HCT116 (cell line): ENCODE results near the gene ALDH7A1. TPM values are rescaled to one million over a fixed set of nuclear protein-coding genes. Genes with fewer than 3 reads are reported as not detected.

ENCODE experiments used
- ATAC-seq: fragments of 200-7000 bp; cut with Tn5 transposase; 2 replicates; pipeline ENCODE4 v1.9.1; 2020; ENCODE audit warnings: mild to moderate bottlenecking, moderate library complexity
- BruUV-seq: library from RNA; stranded (reverse); fragments of 400-500 nt; replicated peaks from 2 replicates; lab custom pipeline; 2021; lab: Mats Ljungman, UMichigan
- CTCF ChIA-PET: fragments of 300-600 bp; sonication (Branson Sonifier 250); formaldehyde crosslinking; loops from one replicate; lab custom pipeline; 2021; ENCODE audit warnings: antibody characterized with exemption; lab: Charles Lee
- POLR2A ChIA-PET: fragments of 300-600, 350-600 bp; sonication (Branson Sonifier 250); formaldehyde crosslinking; loops from one replicate; lab custom pipeline; 2021; ENCODE audit warnings: antibody characterized with exemption; lab: Charles Lee
- RAD21 ChIA-PET, 2 experiments: fragments of 300-600 bp; sonication (Branson Sonifier 250); formaldehyde crosslinking; loops; one replicate each; lab custom pipeline; 2023; ENCODE audit warnings: low total read pairs in 2 of 2; ENCODE audit not compliant: uncharacterized antibody in 2 of 2, unreplicated experiment in 2 of 2, low non-redundant PET in 1 of 2; lab: Charles Lee
- DNase-seq: peaks from one replicate; pipeline ENCODE4 v3.0.0-alpha.2; 2010; ENCODE audit warnings: low read depth, low spot score
- H2AFZ ChIP-seq: fragments of 200-600 bp; shearing (Covaris generic), sonication (generic); 2 replicates; pipeline ENCODE4 v1.6.1; 2017; ENCODE audit warnings: low read depth, mixed run types, mixed read lengths, antibody characterized with exemption, low read length; ENCODE audit not compliant: poor library complexity, severe bottlenecking
- H3K27ac ChIP-seq: 2 replicates; pipeline ENCODE4 v1.5.1; 2012; ENCODE audit warnings: low read depth, low read length
- H3K27me3 ChIP-seq: fragments of 200-600 bp; sonication (generic); 2 replicates; pipeline ENCODE4 v1.6.1; 2016; ENCODE audit warnings: mixed run types, low read length, mixed read lengths; ENCODE audit not compliant: insufficient read depth
- H3K36me3 ChIP-seq, 2 experiments: fragments of 200-500 bp in 1 of 2; fragments of 200-600 bp in 1 of 2; sonication (Bioruptor generic) in 1 of 2; sonication (generic) in 1 of 2; 2 replicates each; pipeline versions ENCODE4 v1.5.1 to v1.6.1; 2014 to 2016; ENCODE audit warnings: low read length in 2 of 2, inconsistent platforms in 1 of 2, mixed read lengths in 1 of 2, mixed run types in 1 of 2; ENCODE audit not compliant: insufficient read depth in 2 of 2, control insufficient read depth in 1 of 2
- H3K4me1 ChIP-seq, 2 experiments: fragments of 200-600 bp in 1 of 2; sonication (generic) in 1 of 2; 2 replicates each; pipeline versions ENCODE4 v1.5.1 to v1.6.1; 2012 to 2017; ENCODE audit warnings: low read length in 2 of 2, inconsistent platforms in 1 of 2, mild to moderate bottlenecking in 1 of 2, mixed read lengths in 1 of 2, mixed run types in 1 of 2, moderate library complexity in 1 of 2; ENCODE audit not compliant: insufficient read depth in 2 of 2, control insufficient read depth in 1 of 2
- H3K4me2 ChIP-seq: fragments of 200-600 bp; sonication (generic); 2 replicates; pipeline ENCODE4 v1.6.1; 2017; ENCODE audit warnings: mixed run types, low read length, mixed read lengths
- H3K4me3 ChIP-seq, 2 experiments: fragments of 200-600 bp in 1 of 2; sonication (generic) in 1 of 2; replicated peaks in 1 of 2; 2 replicates each; pipeline ENCODE4 v1.5.1; 2011 to 2016; ENCODE audit warnings: low read length in 2 of 2, control low read depth in 1 of 2, low read depth in 1 of 2, mild to moderate bottlenecking in 1 of 2, mixed read lengths in 1 of 2, mixed run types in 1 of 2
- H3K79me2 ChIP-seq: fragments of 200-600 bp; sonication (generic); 2 replicates; pipeline ENCODE4 v1.6.1; 2017; ENCODE audit warnings: mild to moderate bottlenecking, mixed run types, low read length, moderate library complexity, mixed read lengths; ENCODE audit not compliant: insufficient read depth
- H3K9ac ChIP-seq: fragments of 200-600 bp; sonication (generic); 2 replicates; pipeline ENCODE4 v1.6.1; 2016; ENCODE audit warnings: low read length, mixed read lengths
- H3K9me2 ChIP-seq: fragments of 200-600 bp; sonication (generic), shearing (Covaris generic); 2 replicates; pipeline ENCODE4 v1.6.1; 2017; ENCODE audit warnings: mixed run types, mild to moderate bottlenecking, moderate library complexity; ENCODE audit not compliant: insufficient read depth
- H3K9me3 ChIP-seq, 2 experiments: fragments of 200-500 bp in 1 of 2; fragments of 200-600 bp in 1 of 2; sonication (Bioruptor generic) in 1 of 2; sonication (generic) in 1 of 2; 2 replicates each; pipeline ENCODE4 v1.6.1; 2014 to 2017; ENCODE audit warnings: low read length in 2 of 2, mixed read lengths in 2 of 2, inconsistent platforms in 1 of 2, low read depth in 1 of 2, mild to moderate bottlenecking in 1 of 2, mixed run types in 1 of 2, moderate library complexity in 1 of 2; ENCODE audit not compliant: control insufficient read depth in 1 of 2, insufficient read depth in 1 of 2
- H4K20me1 ChIP-seq: fragments of 200-600 bp; sonication (generic), shearing (Covaris generic); 2 replicates; pipeline ENCODE4 v1.6.1; 2017; ENCODE audit warnings: mixed run types, mild to moderate bottlenecking, moderate library complexity; ENCODE audit not compliant: insufficient read depth
- CBX3 ChIP-seq: IDR thresholded peaks from 2 replicates; pipeline ENCODE4 v1.6.1; 2012; ENCODE audit warnings: low read depth
- ELF1 ChIP-seq: IDR thresholded peaks from 2 replicates; pipeline ENCODE4 v1.6.1; 2012; ENCODE audit warnings: low read depth, borderline replicate concordance
- EZH2 ChIP-seq: fragments of 200-600 bp; sonication (generic); IDR thresholded peaks from 2 replicates; pipeline ENCODE4 v1.6.1; 2017; ENCODE audit warnings: antibody characterized with exemption, mixed run types
- EZH2phosphoT487 ChIP-seq: fragments of 200-600 bp; IDR thresholded peaks from 2 replicates; pipeline ENCODE4 v1.6.1; 2018; ENCODE audit warnings: antibody characterized with exemption, borderline replicate concordance
- FOSL1 ChIP-seq: IDR thresholded peaks from 2 replicates; pipeline ENCODE4 v1.6.1; 2012; ENCODE audit warnings: low read depth
- POLR2A ChIP-seq: IDR thresholded peaks from 2 replicates; pipeline ENCODE4 v1.7.0; 2011; ENCODE audit warnings: borderline replicate concordance; ENCODE audit not compliant: insufficient read depth, insufficient read length; ENCODE audit errors: extremely low read depth
- POLR2AphosphoS5 ChIP-seq: IDR thresholded peaks from 2 replicates; pipeline ENCODE4 v1.6.1; 2011; ENCODE audit warnings: mild to moderate bottlenecking, low read depth, low read length, moderate library complexity
- SIN3A ChIP-seq: IDR thresholded peaks from 2 replicates; pipeline ENCODE4 v1.6.1; 2012; ENCODE audit warnings: low read depth
- SP1 ChIP-seq: IDR thresholded peaks from 2 replicates; pipeline ENCODE4 v1.6.1; 2012; ENCODE audit warnings: low read depth
- ZNF274 ChIP-seq: fragments of 200-500 bp; sonication (Bioruptor generic); IDR thresholded peaks from 2 replicates; pipeline ENCODE4 v1.6.1; 2014; ENCODE audit warnings: mild to moderate bottlenecking, low read depth, low read length, inconsistent platforms
- intact Hi-C: fragments of 100-400 bp; cut with micrococcal nuclease; formaldehyde crosslinking; loops from 2 replicates; pipeline ENCODE4 v1.10.0; 2022
- total RNA-seq: library from RNA; stranded (reverse); gene quantifications from one replicate; pipeline ENCODE4 v1.2.1, GENCODE V29; 2021; ENCODE audit not compliant: unreplicated experiment
- TF ChIP-seq, protein P1 (sequence below), 3 experiments: fragments of 200-600 bp in 1 of 3; sonication (generic) in 1 of 3; IDR thresholded peaks in 2 of 3; conservative IDR thresholded peaks in 1 of 3; 2 replicates each; pipeline ENCODE4 v1.5.1; 2012 to 2017; ENCODE audit warnings: low read depth in 2 of 3, low read length in 2 of 3, antibody characterized with exemption in 1 of 3, borderline replicate concordance in 1 of 3, control low read depth in 1 of 3, mild to moderate bottlenecking in 1 of 3, mixed read lengths in 1 of 3, mixed run types in 1 of 3, moderate library complexity in 1 of 3; ENCODE audit not compliant: insufficient read depth in 1 of 3
- TF ChIP-seq, protein P2 (sequence below): IDR thresholded peaks from 2 replicates; pipeline ENCODE4 v1.6.1; 2012; ENCODE audit warnings: low read depth
- TF ChIP-seq, protein P3 (sequence below): IDR thresholded peaks from 2 replicates; pipeline ENCODE4 v1.6.1; 2012
- TF ChIP-seq, protein P4 (sequence below): IDR thresholded peaks from 2 replicates; pipeline ENCODE4 v1.6.1; 2012

The ALDH7A1 gene
- total RNA-seq, 1 experiment from 2014 or later = 93.2 TPM

DNA sequence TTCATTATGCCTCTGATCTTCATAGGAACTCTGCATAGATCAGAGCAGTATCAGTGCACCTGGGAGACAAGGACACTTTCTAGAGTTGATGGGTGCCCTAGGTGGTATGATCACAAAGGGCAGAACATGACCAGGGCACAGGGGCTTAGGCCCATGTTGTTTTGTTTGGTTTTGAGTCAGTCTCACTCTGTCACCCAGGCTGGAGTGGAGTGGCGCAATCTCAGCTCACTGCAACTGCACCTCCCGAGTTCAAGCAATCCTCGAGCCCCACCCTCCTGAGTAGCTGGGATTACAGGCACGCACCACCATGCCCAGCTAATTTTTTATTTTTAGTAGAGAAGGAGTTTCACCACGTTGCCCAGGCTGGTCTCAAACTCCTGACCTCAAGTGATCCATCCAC, 17.6 kb downstream of the ALDH7A1 start:
- Histone ChIP-seq H3K4me2 (no peak overlapping the region), H3K4me3 (no peak overlapping the region), H3K4me1 (no peaks in the 10 kb centered on the region), H3K36me3 (peaks cover 2 to 20% of the 10 kb centered on the region in 2 experiments; a peak in 2 of 4 replicates), H3K27ac (no peak overlapping the region), H3K79me2 (no peaks in the 10 kb centered on the region), H3K27me3 (no peaks in the 10 kb centered on the region), H3K9me3 (no peaks in the 10 kb centered on the region), H3K9ac (no peak overlapping the region), H3K9me2 (no peaks in the 10 kb centered on the region), H4K20me1 (no peaks in the 10 kb centered on the region), H2AFZ (no peak overlapping the region)
- RAD21 ChIA-PET = no interaction called here
- CTCF ChIA-PET = no interaction called here
- POLR2A ChIA-PET = no interaction called here
- intact Hi-C loops = no loop called here
- no TSS peak for BruUV-seq
- TF ChIP-seq, protein P1, sequence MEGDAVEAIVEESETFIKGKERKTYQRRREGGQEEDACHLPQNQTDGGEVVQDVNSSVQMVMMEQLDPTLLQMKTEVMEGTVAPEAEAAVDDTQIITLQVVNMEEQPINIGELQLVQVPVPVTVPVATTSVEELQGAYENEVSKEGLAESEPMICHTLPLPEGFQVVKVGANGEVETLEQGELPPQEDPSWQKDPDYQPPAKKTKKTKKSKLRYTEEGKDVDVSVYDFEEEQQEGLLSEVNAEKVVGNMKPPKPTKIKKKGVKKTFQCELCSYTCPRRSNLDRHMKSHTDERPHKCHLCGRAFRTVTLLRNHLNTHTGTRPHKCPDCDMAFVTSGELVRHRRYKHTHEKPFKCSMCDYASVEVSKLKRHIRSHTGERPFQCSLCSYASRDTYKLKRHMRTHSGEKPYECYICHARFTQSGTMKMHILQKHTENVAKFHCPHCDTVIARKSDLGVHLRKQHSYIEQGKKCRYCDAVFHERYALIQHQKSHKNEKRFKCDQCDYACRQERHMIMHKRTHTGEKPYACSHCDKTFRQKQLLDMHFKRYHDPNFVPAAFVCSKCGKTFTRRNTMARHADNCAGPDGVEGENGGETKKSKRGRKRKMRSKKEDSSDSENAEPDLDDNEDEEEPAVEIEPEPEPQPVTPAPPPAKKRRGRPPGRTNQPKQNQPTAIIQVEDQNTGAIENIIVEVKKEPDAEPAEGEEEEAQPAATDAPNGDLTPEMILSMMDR (IDR thresholded peaks at IDR 0.05 in 2 of 3, conservative IDR thresholded peaks at IDR 0.05 in 1 of 3; ENCODE audit: borderline replicate concordance in 1 of 3, insufficient read depth in 1 of 3, low read depth in 2 of 3, low read length in 2 of 3) = no peak
- TF ChIP-seq SP1 (no peak), ZNF274 (no peak), FOSL1 (no peak), CBX3 (no peak), EZH2phosphoT487 (no peak), EZH2 (no peak), POLR2AphosphoS5 (no peak), ELF1 (no peak), POLR2A (no peak), SIN3A (no peak)
- TF ChIP-seq, protein P2, sequence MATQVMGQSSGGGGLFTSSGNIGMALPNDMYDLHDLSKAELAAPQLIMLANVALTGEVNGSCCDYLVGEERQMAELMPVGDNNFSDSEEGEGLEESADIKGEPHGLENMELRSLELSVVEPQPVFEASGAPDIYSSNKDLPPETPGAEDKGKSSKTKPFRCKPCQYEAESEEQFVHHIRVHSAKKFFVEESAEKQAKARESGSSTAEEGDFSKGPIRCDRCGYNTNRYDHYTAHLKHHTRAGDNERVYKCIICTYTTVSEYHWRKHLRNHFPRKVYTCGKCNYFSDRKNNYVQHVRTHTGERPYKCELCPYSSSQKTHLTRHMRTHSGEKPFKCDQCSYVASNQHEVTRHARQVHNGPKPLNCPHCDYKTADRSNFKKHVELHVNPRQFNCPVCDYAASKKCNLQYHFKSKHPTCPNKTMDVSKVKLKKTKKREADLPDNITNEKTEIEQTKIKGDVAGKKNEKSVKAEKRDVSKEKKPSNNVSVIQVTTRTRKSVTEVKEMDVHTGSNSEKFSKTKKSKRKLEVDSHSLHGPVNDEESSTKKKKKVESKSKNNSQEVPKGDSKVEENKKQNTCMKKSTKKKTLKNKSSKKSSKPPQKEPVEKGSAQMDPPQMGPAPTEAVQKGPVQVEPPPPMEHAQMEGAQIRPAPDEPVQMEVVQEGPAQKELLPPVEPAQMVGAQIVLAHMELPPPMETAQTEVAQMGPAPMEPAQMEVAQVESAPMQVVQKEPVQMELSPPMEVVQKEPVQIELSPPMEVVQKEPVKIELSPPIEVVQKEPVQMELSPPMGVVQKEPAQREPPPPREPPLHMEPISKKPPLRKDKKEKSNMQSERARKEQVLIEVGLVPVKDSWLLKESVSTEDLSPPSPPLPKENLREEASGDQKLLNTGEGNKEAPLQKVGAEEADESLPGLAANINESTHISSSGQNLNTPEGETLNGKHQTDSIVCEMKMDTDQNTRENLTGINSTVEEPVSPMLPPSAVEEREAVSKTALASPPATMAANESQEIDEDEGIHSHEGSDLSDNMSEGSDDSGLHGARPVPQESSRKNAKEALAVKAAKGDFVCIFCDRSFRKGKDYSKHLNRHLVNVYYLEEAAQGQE = no peak
- TF ChIP-seq, protein P3, sequence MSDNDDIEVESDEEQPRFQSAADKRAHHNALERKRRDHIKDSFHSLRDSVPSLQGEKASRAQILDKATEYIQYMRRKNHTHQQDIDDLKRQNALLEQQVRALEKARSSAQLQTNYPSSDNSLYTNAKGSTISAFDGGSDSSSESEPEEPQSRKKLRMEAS = no peak
- TF ChIP-seq, protein P4, sequence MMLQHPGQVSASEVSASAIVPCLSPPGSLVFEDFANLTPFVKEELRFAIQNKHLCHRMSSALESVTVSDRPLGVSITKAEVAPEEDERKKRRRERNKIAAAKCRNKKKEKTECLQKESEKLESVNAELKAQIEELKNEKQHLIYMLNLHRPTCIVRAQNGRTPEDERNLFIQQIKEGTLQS = no peak
- DNase-seq = no peak
- ATAC-seq = no peak
